GM23338 (cell line): Measurements from ENCODE around the gene SH3PXD2B. TPM values are rescaled to one million over a fixed set of nuclear protein-coding genes. Genes with fewer than 3 reads are reported as not detected.

Source experiments
- ATAC-seq: fragments of 200-7000 bp; cut with Tn5 transposase; 3 replicates; pipeline ENCODE4 v1.9.1; 2020
- DNase-seq: peaks from one replicate; pipeline ENCODE4 v3.0.0-alpha.2; 2015; ENCODE audit warnings: low spot score
- H2AFZ ChIP-seq: fragments of 200-600 bp; sonication (generic); 2 replicates; pipeline ENCODE4 v1.8.0; 2016; ENCODE audit warnings: antibody characterized with exemption, mild to moderate bottlenecking, moderate library complexity
- H3F3A ChIP-seq: fragments of 200-600 bp; sonication (generic); replicated peaks from 2 replicates; pipeline ENCODE4 v1.8.0; 2017; ENCODE audit warnings: antibody characterized with exemption, mixed run types, low read depth
- H3K27ac ChIP-seq: fragments of 200-600 bp; sonication (generic); 2 replicates; pipeline ENCODE4 v1.6.1; 2016; ENCODE audit warnings: low read depth
- H3K27me3 ChIP-seq: fragments of 200-600 bp; sonication (generic); 2 replicates; pipeline ENCODE4 v1.8.0; 2016; ENCODE audit warnings: mild to moderate bottlenecking, mixed run types, moderate library complexity; ENCODE audit not compliant: insufficient read depth
- H3K36me3 ChIP-seq: fragments of 200-600 bp; sonication (generic); 2 replicates; pipeline ENCODE4 v1.8.0; 2016; ENCODE audit warnings: mild to moderate bottlenecking; ENCODE audit not compliant: insufficient read depth
- H3K4me1 ChIP-seq: fragments of 200-600 bp; sonication (generic); 2 replicates; pipeline ENCODE4 v1.8.0; 2016; ENCODE audit warnings: mild to moderate bottlenecking, moderate library complexity; ENCODE audit not compliant: insufficient read depth
- H3K4me2 ChIP-seq: fragments of 200-600 bp; sonication (generic); 2 replicates; pipeline ENCODE4 v1.7.1; 2017; ENCODE audit warnings: mixed run types
- H3K4me3 ChIP-seq: fragments of 200-600 bp; sonication (generic); 2 replicates; pipeline ENCODE4 v1.6.1; 2016; ENCODE audit warnings: mixed run types
- H3K79me2 ChIP-seq: fragments of 200-600 bp; sonication (generic); replicated peaks from 2 replicates; pipeline ENCODE4 v1.8.0; 2017; ENCODE audit warnings: mild to moderate bottlenecking; ENCODE audit not compliant: insufficient read depth
- H3K9me2 ChIP-seq: fragments of 200-600 bp; sonication (generic); 2 replicates; pipeline ENCODE4 v1.8.0; 2017; ENCODE audit not compliant: insufficient read depth
- H4K20me1 ChIP-seq: fragments of 200-600 bp; sonication (generic); replicated peaks from 2 replicates; pipeline ENCODE4 v1.8.0; 2017; ENCODE audit warnings: mild to moderate bottlenecking; ENCODE audit not compliant: insufficient read depth
- H3K27ac Mint-ChIP-seq: 2 replicates; pipeline ENCODE4 v1.8.0; 2020; ENCODE audit warnings: inconsistent platforms, mild to moderate bottlenecking, moderate library complexity, mixed read lengths
- H3K27me3 Mint-ChIP-seq: 3 replicates; pipeline ENCODE4 v1.8.0; 2022; ENCODE audit warnings: low read depth, mild to moderate bottlenecking, moderate library complexity, mixed read lengths, inconsistent platforms; ENCODE audit not compliant: insufficient read depth, poor library complexity
- H3K36me3 Mint-ChIP-seq: 3 replicates; pipeline ENCODE4 v1.8.0; 2021; ENCODE audit warnings: low read depth, mild to moderate bottlenecking, inconsistent platforms, moderate library complexity, mixed read lengths
- H3K4me1 Mint-ChIP-seq: 3 replicates; pipeline ENCODE4 v1.8.0; 2020; ENCODE audit warnings: mild to moderate bottlenecking, inconsistent platforms, mixed read lengths
- H3K4me3 Mint-ChIP-seq: 3 replicates; pipeline ENCODE4 v1.8.0; 2021; ENCODE audit warnings: moderate library complexity, mild to moderate bottlenecking, inconsistent platforms, mixed read lengths
- H3K9me3 Mint-ChIP-seq: 3 replicates; pipeline ENCODE4 v1.8.0; 2020; ENCODE audit warnings: moderate library complexity, mild to moderate bottlenecking, inconsistent platforms, mixed read lengths
- CREB1 ChIP-seq: fragments of 250-450 bp; sonication (Bioruptor Pico); IDR thresholded peaks from 2 replicates; pipeline ENCODE4 v1.5.0; 2020; ENCODE audit warnings: low read depth, mild to moderate bottlenecking, moderate library complexity
- CTCF ChIP-seq, 2 experiments: fragments of 200-600 bp in 1 of 2; sonication (generic) in 1 of 2; conservative IDR thresholded peaks; 2 replicates each; pipeline versions ENCODE4 v1.5.1 to v1.6.1; 2016 to 2017; ENCODE audit warnings: antibody characterized with exemption in 2 of 2, low read depth in 2 of 2, mild to moderate bottlenecking in 2 of 2, moderate library complexity in 1 of 2
- ETS1 ChIP-seq: IDR thresholded peaks from 2 replicates; pipeline ENCODE4 v1.6.1; 2016; ENCODE audit warnings: antibody characterized with exemption
- EZH2 ChIP-seq: fragments of 200-600 bp; sonication (generic); IDR thresholded peaks from one replicate; pipeline ENCODE4 v1.8.0; 2017; ENCODE audit warnings: antibody characterized with exemption, mild to moderate bottlenecking, low read depth; ENCODE audit not compliant: unreplicated experiment
- EZH2phosphoT487 ChIP-seq: fragments of 200-600 bp; sonication (generic); IDR thresholded peaks from one replicate; pipeline ENCODE4 v1.8.1; 2018; ENCODE audit warnings: antibody characterized with exemption; ENCODE audit not compliant: unreplicated experiment
- JUNB ChIP-seq: IDR thresholded peaks from one replicate; pipeline ENCODE4 v1.6.1; 2016; ENCODE audit warnings: antibody characterized with exemption; ENCODE audit not compliant: unreplicated experiment
- NANOG ChIP-seq: IDR thresholded peaks from 2 replicates; pipeline ENCODE4 v1.6.1; 2016; ENCODE audit warnings: antibody characterized with exemption, borderline replicate concordance
- POLR2AphosphoS5 ChIP-seq: IDR thresholded peaks from 2 replicates; pipeline ENCODE4 v1.6.1; 2016; ENCODE audit warnings: antibody characterized with exemption, low read depth
- REST ChIP-seq: IDR thresholded peaks from one replicate; pipeline ENCODE4 v1.6.1; 2018; ENCODE audit warnings: antibody characterized with exemption; ENCODE audit not compliant: unreplicated experiment
- STAT1 ChIP-seq: IDR thresholded peaks from one replicate; pipeline ENCODE4 v1.6.1; 2016; ENCODE audit warnings: antibody characterized with exemption; ENCODE audit not compliant: unreplicated experiment
- ZNF114 ChIP-seq: fragments of 250-450 bp; sonication (Bioruptor Pico); IDR thresholded peaks from 2 replicates; pipeline ENCODE4 v1.5.0; 2020; ENCODE audit warnings: mild to moderate bottlenecking, moderate library complexity
- ZNF331 ChIP-seq: fragments of 250-450 bp; sonication (Bioruptor Pico); IDR thresholded peaks from 2 replicates; pipeline ENCODE4 v1.5.0; 2020; ENCODE audit warnings: low read depth, mild to moderate bottlenecking, moderate library complexity
- ZNF462 ChIP-seq: fragments of 250-450 bp; sonication (Bioruptor Pico); IDR thresholded peaks from 2 replicates; pipeline ENCODE4 v1.5.0; 2020; ENCODE audit warnings: mild to moderate bottlenecking, moderate library complexity
- polyA plus RNA-seq: library from polyadenylated mRNA; unstranded; fragments of >200 nt; fragmentation: Nextera tagmentation; extraction: Ambion mirVana; gene quantifications from 2 replicates; pipeline ENCODE4 v1.2.1, GENCODE V29; 2016
- total RNA-seq: library from RNA; depleted of rRNA; stranded (reverse); fragments of >200 nt; shearing (Covaris generic); gene quantifications from 2 replicates; pipeline ENCODE4 v1.2.3, GENCODE V29; 2014

The SH3PXD2B gene
- total and polyA plus RNA-seq, 2 experiments from 2014 or later = 40.2 to 52.5 TPM

- H3K4me3 Mint-ChIP-seq = no peak overlapping the region
- TF ChIP-seq EZH2 (no peak), POLR2AphosphoS5 (no peak), CTCF (conservative IDR thresholded peaks at IDR 0.05; ENCODE audit: low read depth in 2 of 2) (no peak), CREB1 (CRISPR knock-in tag) (no peak), EZH2phosphoT487 (no peak), ZNF114 (CRISPR knock-in tag) (no peak), ZNF331 (CRISPR knock-in tag) (no peak), REST (no peak), JUNB (no peak), ZNF462 (CRISPR knock-in tag) (no peak), ETS1 (no peak), STAT1 (no peak), NANOG (no peak)
- peaks cover 11% of the 10 kb centered on the region for H3K27me3 Mint-ChIP-seq
- H3K4me1 Mint-ChIP-seq = peaks cover 11% of the 10 kb centered on the region
- Histone ChIP-seq H3K9me2 (no peaks in the 10 kb centered on the region), H3K27ac (no peak overlapping the region), H4K20me1 (peaks cover 51% of the 10 kb centered on the region), H3K27me3 (no peaks in the 10 kb centered on the region), H3K4me3 (no peak overlapping the region), H3K4me1 (no peaks in the 10 kb centered on the region), H2AFZ (no peak overlapping the region), H3K36me3 (no peaks in the 10 kb centered on the region), H3K79me2 (peaks cover 64% of the 10 kb centered on the region), H3F3A (no peaks in the 10 kb centered on the region), H3K4me2 (no peak overlapping the region)
- no peaks in the 10 kb centered on the region for H3K9me3 Mint-ChIP-seq
- no peak overlapping the region for H3K27ac Mint-ChIP-seq
- ATAC-seq (no peak), DNase-seq (no peak)
- H3K36me3 Mint-ChIP-seq = peaks cover 3% of the 10 kb centered on the region; the same call in 2 of the 3 replicates
These were observed 24.0 kb downstream of the SH3PXD2B start for GRCh38 chr5:172430354-172430753.
